MCF 10A (cell line): ENCODE results near the gene CCDC175. TPM values are rescaled to one million over a fixed set of nuclear protein-coding genes. Genes with fewer than 3 reads are reported as not detected.

Source experiments
- BruUV-seq: library from RNA; stranded (reverse); fragments of 400-500 nt; replicated peaks from 2 replicates; lab custom pipeline; 2021; lab: Mats Ljungman, UMichigan
- CTCF ChIA-PET: fragments of 300-600 bp; sonication (Branson Sonifier 250); formaldehyde crosslinking; extraction: SDS; loops from one replicate; lab custom pipeline; 2021; ENCODE audit warnings: antibody characterized with exemption, inconsistent platforms; lab: Yijun Ruan, JAX
- POLR2A ChIA-PET: fragments of 300-600, 350-650 bp; sonication (Branson Sonifier 250); formaldehyde crosslinking; extraction: SDS; loops from one replicate; lab custom pipeline; 2020; ENCODE audit warnings: antibody characterized with exemption, inconsistent platforms; lab: Yijun Ruan, JAX
- DNase-seq: peaks from one replicate; pipeline ENCODE4 v3.0.0-alpha.2; 2018; ENCODE audit not compliant: unreplicated experiment
- H3K27ac Mint-ChIP-seq: one replicate; pipeline ENCODE4 v1.8.0; 2022; ENCODE audit warnings: mild to moderate bottlenecking, low read depth, mixed read lengths; ENCODE audit not compliant: unreplicated experiment
- H3K27me3 Mint-ChIP-seq: one replicate; pipeline ENCODE4 v1.8.0; 2022; ENCODE audit warnings: mixed read lengths; ENCODE audit not compliant: insufficient read depth, unreplicated experiment
- H3K36me3 Mint-ChIP-seq: one replicate; pipeline ENCODE4 v1.8.0; 2022; ENCODE audit warnings: mild to moderate bottlenecking, moderate library complexity, mixed read lengths; ENCODE audit not compliant: insufficient read depth, unreplicated experiment
- H3K4me1 Mint-ChIP-seq: one replicate; pipeline ENCODE4 v1.8.0; 2022; ENCODE audit warnings: mixed read lengths; ENCODE audit not compliant: insufficient read depth, unreplicated experiment
- H3K4me3 Mint-ChIP-seq: one replicate; pipeline ENCODE4 v1.8.0; 2022; ENCODE audit warnings: mild to moderate bottlenecking, moderate library complexity, mixed read lengths; ENCODE audit not compliant: unreplicated experiment
- H3K9me3 Mint-ChIP-seq: one replicate; pipeline ENCODE4 v1.8.0; 2022; ENCODE audit warnings: mixed read lengths; ENCODE audit not compliant: unreplicated experiment
- CTCF ChIP-seq: fragments of 200-600 bp; IDR thresholded peaks from one replicate; pipeline ENCODE4 v1.8.0; 2022; ENCODE audit warnings: antibody characterized with exemption, mild to moderate bottlenecking; ENCODE audit not compliant: unreplicated experiment
- intact Hi-C: fragments of 100-400 bp; cut with micrococcal nuclease; formaldehyde crosslinking; loops from 2 replicates; pipeline ENCODE4 v1.14.1; 2022
- total RNA-seq: library from RNA; stranded (reverse); gene quantifications from 2 replicates; pipeline ENCODE4 v1.2.3, GENCODE V29; 2022

Gene CCDC175
- total RNA-seq, 1 experiment from 2014 or later: not detected

DNA sequence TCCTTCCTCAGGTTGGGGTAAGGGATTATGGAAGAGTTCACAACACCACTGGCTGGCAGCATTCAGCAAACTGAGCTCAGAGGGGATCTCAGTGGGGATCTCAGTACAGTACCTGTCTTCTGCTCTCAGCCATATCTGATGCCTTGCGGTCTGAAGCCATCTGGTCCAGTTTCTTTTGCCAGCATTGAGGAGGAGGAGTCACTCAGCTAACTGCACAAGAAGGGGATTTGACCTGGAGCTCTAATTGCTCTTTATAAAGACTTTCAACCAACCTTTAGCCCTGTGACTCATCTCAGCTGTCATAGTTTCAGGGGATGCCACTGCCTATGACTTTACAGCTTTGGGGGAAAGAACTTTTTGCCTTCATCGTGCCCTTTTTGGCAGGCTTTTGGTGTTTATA is 47.4 kb downstream of the CCDC175 start:
- intact Hi-C loops: no loop called here
- CTCF ChIA-PET: no interaction called here

DNA sequence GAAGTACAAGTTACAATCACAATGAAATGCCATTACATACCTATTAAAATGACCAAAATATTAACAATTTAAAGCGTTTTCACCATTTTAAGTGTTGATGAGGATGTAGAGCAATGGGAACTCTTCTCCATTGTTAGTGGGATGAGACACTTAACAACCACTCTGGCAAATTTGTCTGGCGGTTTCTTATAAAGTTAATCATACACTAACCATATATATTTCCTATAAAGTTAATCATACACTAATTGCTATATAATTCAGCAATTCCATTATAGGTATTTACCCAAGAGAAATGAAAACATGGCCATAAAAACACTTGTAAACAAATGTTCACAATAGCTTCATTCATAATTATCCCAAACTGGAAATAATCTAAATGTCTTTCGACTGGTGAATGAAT is 56.4 kb downstream of the CCDC175 start:
- H3K4me1 Mint-ChIP-seq: no peaks in the 10 kb centered on the region
- no TSS peak for BruUV-seq
- H3K27ac Mint-ChIP-seq: no peak overlapping the region
- no peaks in the 10 kb centered on the region for H3K27me3 Mint-ChIP-seq
- no peak for TF ChIP-seq CTCF
- no peaks in the 10 kb centered on the region for H3K36me3 Mint-ChIP-seq
- intact Hi-C loops: no loop called here
- H3K4me3 Mint-ChIP-seq: no peak overlapping the region
- no peak for DNase-seq
- no peaks in the 10 kb centered on the region for H3K9me3 Mint-ChIP-seq
- ChIA-PET POLR2A (interaction anchor here (0.7 kb wide), 1 partner anchor 1348 kb away, joined by 3 read pairs; no protein-coding TSS in a partner anchor), CTCF (no interaction called here)

More for the DNA sequence above, 47.4 kb downstream of the CCDC175 start:
- Mint-ChIP-seq H3K27me3 (no peaks in the 10 kb centered on the region), H3K27ac (no peak overlapping the region), H3K36me3 (no peaks in the 10 kb centered on the region), H3K4me1 (no peaks in the 10 kb centered on the region), H3K4me3 (no peak overlapping the region), H3K9me3 (peaks cover 4% of the 10 kb centered on the region)
- no peak for TF ChIP-seq CTCF
- no peak for DNase-seq
- no TSS peak for BruUV-seq
- POLR2A ChIA-PET: no interaction called here

GRCh38 chr14:59511916-59512575 is 64.6 kb downstream of the CCDC175 start:
- no peaks in the 10 kb centered on the region for H3K27me3 Mint-ChIP-seq
- no peaks in the 10 kb centered on the region for H3K4me1 Mint-ChIP-seq
- no peak overlapping the region for H3K27ac Mint-ChIP-seq
- CTCF ChIA-PET: interaction anchor here (0.6 to 0.9 kb wide), 3 partner anchors 378 to 968 kb away, joined by 3 read pairs; no protein-coding TSS in a partner anchor
- TF ChIP-seq CTCF: peak; percentile 33
- intact Hi-C loops: loop anchor here (1.0 kb wide), 1 partner anchor 385 kb away; no protein-coding TSS in a partner anchor
- H3K36me3 Mint-ChIP-seq: peaks cover 11% of the 10 kb centered on the region
- no peak overlapping the region for H3K4me3 Mint-ChIP-seq
- POLR2A ChIA-PET: interaction anchor here (1.5 kb wide), 1 partner anchor 28 kb away, joined by 7 read pairs; the partner anchor contains the start of genes JKAMP and L3HYPDH
- no peaks in the 10 kb centered on the region for H3K9me3 Mint-ChIP-seq
- no TSS peak for BruUV-seq
- peak; percentile 4 for DNase-seq

DNA sequence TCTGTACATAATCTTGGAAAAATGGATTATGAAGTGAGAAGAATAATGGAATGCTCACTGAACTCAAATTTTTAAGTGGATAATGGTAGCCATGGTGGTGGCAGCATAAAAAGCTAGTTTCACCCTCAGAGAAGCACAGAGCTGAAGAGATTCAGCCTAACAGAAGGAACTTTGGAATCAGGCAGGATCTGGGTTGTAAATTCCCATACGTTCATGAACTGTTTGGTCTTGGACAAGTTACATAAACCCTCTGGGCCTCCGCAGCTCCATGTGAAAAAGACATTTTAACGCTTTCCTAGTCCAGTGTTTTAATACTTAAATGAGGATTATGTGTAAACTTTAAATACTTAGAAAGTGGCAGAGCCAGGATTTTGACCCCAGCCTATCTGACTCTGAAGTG is 65.6 kb downstream of the CCDC175 start:
- ChIA-PET CTCF (interaction anchor here (1.0 kb wide), 1 partner anchor 11 kb away, joined by 3 read pairs; no protein-coding TSS in a partner anchor), POLR2A (no interaction called here)
- Mint-ChIP-seq H3K36me3 (peaks cover 11% of the 10 kb centered on the region), H3K4me3 (no peak overlapping the region), H3K27ac (no peak overlapping the region), H3K4me1 (no peaks in the 10 kb centered on the region), H3K27me3 (no peaks in the 10 kb centered on the region), H3K9me3 (no peaks in the 10 kb centered on the region)
- no peak for TF ChIP-seq CTCF
- intact Hi-C loops: no loop called here
- DNase-seq: no peak
- BruUV-seq: no TSS peak
